ENCODE data around the gene TM9SF2.

DNA sequence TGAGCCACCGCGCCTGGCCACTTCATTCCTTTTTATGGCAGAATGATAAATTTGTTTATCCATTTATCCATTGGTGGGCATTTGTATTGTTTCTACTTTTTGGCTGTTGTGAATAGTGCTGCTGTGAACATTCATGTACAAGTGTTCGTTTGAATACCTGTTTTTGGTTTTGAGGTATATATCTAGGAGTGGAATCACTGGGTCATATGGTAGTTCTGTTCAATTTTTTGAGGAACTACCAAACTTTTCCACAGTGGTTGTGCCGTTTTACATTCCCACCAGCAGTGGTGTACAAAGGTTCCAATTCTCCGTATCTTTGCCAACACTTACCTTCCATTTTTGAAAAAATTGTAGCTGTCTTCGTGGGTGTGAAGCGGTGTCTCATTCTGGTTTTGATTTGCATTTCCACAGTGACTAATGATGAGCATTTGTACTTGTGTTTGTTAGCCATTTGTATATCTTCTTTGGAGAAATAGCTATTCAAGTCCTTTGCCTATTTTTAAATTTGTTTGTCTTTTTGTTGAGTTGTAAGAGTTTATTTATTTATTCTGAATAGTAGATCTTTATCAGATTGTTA is 55.7 kb downstream of the TM9SF2 start:
- no peak for TF ChIP-seq POLR2A (IDR thresholded peaks at IDR 0.05)
- TF ChIP-seq, protein P1, sequence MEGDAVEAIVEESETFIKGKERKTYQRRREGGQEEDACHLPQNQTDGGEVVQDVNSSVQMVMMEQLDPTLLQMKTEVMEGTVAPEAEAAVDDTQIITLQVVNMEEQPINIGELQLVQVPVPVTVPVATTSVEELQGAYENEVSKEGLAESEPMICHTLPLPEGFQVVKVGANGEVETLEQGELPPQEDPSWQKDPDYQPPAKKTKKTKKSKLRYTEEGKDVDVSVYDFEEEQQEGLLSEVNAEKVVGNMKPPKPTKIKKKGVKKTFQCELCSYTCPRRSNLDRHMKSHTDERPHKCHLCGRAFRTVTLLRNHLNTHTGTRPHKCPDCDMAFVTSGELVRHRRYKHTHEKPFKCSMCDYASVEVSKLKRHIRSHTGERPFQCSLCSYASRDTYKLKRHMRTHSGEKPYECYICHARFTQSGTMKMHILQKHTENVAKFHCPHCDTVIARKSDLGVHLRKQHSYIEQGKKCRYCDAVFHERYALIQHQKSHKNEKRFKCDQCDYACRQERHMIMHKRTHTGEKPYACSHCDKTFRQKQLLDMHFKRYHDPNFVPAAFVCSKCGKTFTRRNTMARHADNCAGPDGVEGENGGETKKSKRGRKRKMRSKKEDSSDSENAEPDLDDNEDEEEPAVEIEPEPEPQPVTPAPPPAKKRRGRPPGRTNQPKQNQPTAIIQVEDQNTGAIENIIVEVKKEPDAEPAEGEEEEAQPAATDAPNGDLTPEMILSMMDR (IDR thresholded peaks at IDR 0.05): no peak

Data from heart left ventricle (tissue), 13 donors.